NCI-H526 (cell line): ENCODE data around the gene PIK3IP1.
A peak's percentile ranks its signal among the peaks of the same experiment; 100 is the strongest.
"Not testable (repeated sequence)": the region's sequence is repeated elsewhere in the genome, so short reads cannot be mapped to it uniquely, and the experiment has no call there.

ENCODE experiments used
- DNase-seq, 2 experiments: peaks; one replicate each; lab custom pipeline; 2025; lab: John Stamatoyannopoulos, UW

The PIK3IP1 gene

GRCh38 chr22:31248965-31249958, 43.0 kb downstream of the PIK3IP1 start:
- no peak for DNase-seq

GRCh38 chr22:31248138-31248745, 44.0 kb downstream of the PIK3IP1 start:
- DNase-seq, result peak in 1 of 2 experiments; percentile 61

- DNase-seq, result no peak
These were observed 44.6 kb downstream of the PIK3IP1 start for GRCh38 chr22:31247726-31248125.

- no peak for DNase-seq
These were observed 45.6 kb downstream of the PIK3IP1 start for GRCh38 chr22:31246687-31247086.

GRCh38 chr22:31245998-31246397, 46.3 kb downstream of the PIK3IP1 start:
- DNase-seq, result not testable (repeated sequence)

GRCh38 chr22:31244943-31245451, 47.3 kb downstream of the PIK3IP1 start:
- DNase-seq, result no peak

- DNase-seq, result no peak
These were observed 48.0 kb downstream of the PIK3IP1 start for GRCh38 chr22:31244046-31244942.

GRCh38 chr22:31243339-31244045, 48.8 kb downstream of the PIK3IP1 start:
- DNase-seq, result no peak

- no peak for DNase-seq
These were observed 50.4 kb downstream of the PIK3IP1 start for GRCh38 chr22:31241936-31242335.

GRCh38 chr22:31241200-31241599, 51.1 kb downstream of the PIK3IP1 start:
- no peak for DNase-seq

GRCh38 chr22:31239771-31240370, 52.4 kb downstream of the PIK3IP1 start:
- DNase-seq, result no peak

GRCh38 chr22:31238057-31238456, 54.2 kb downstream of the PIK3IP1 start:
- no peak for DNase-seq

GRCh38 chr22:31236044-31236443, 56.2 kb downstream of the PIK3IP1 start:
- DNase-seq, result not testable (repeated sequence)

GRCh38 chr22:31235081-31235480, 57.2 kb downstream of the PIK3IP1 start:
- no peak for DNase-seq

GRCh38 chr22:31233001-31233400, 59.3 kb downstream of the PIK3IP1 start:
- no peak for DNase-seq
